Duodenal mucosa (tissue), 2 donors: Measurements from ENCODE around the gene DENND2D.

Source experiments
- H3K27ac ChIP-seq: one replicate; pipeline ENCODE4 v1.7.0; 2013; ENCODE audit warnings: low read depth, low read length
- H3K27me3 ChIP-seq, 2 donors: one replicate each; pipeline ENCODE4 v1.7.0; 2013; ENCODE audit warnings: low read length in 2 of 2, control low read depth in 1 of 2; ENCODE audit not compliant: insufficient read depth in 2 of 2, control insufficient read depth in 1 of 2
- H3K36me3 ChIP-seq, 2 donors: one replicate each; pipeline ENCODE4 v1.7.0; 2013; ENCODE audit warnings: low read length in 2 of 2, control low read depth in 1 of 2; ENCODE audit not compliant: insufficient read depth in 2 of 2, control insufficient read depth in 1 of 2
- H3K4me1 ChIP-seq, 2 donors: one replicate each; pipeline ENCODE4 v1.7.0; 2013; ENCODE audit warnings: low read length in 2 of 2, control low read depth in 1 of 2; ENCODE audit not compliant: insufficient read depth in 2 of 2, control insufficient read depth in 1 of 2
- H3K4me3 ChIP-seq, 2 donors: one replicate each; pipeline ENCODE4 v1.7.0; 2013; ENCODE audit warnings: low read length in 2 of 2, low read depth in 1 of 2
- H3K9ac ChIP-seq, 2 donors: one replicate each; pipeline ENCODE4 v1.7.0; 2013; ENCODE audit warnings: low read length in 2 of 2, low read depth in 1 of 2
- H3K9me3 ChIP-seq, 2 donors: one replicate each; pipeline ENCODE4 v1.7.0; 2013; ENCODE audit warnings: low read length in 2 of 2, control low read depth in 1 of 2; ENCODE audit not compliant: control insufficient read depth in 1 of 2

The DENND2D gene

DNA sequence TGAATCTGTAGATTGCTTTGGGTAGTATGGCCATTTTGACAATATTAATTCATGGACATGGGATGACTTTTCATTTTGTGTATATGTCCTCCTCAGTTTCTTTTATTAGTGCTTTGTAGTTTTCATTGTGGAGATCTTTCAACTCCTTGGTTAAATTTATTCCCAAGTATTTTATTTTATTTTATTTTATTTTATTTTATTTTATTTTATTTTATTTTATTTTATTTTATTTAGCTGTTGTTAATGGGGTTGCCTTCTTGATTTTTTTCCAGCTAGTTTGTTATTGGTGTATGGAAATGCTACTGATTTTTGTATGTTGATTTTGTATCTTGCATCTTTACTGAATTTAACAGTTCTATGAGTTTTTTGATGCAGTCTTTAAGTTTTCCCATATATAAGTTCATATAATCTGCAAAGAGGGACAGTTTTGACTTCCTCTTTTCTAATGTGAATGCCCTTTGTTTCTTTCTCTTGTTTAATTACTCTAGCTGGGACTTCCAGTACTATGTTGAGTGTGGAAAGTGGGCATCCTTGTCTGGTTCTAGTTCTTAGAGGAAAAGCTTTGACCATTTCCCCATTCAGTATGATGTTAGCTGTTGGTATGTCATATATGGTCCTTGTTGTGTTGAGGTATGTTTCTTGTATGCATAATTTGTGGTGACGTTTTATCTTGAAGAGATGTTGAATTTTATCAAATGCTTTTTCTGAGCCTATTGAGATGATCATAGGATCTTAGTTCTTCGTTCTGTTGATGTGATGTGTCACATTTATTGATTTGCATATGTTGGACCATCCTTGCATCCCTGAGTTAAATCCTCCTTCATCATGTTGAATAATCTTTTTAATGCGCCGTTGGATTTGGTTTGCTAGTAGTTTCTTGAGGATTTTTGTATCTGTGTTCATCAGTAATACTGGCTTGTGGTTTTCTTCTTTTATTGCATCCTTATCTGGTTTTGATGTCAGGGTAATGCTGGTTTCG lies 46.1 kb downstream of the DENND2D start:
- Histone ChIP-seq H3K4me1 (no peaks in the 10 kb centered on the region), H3K4me3 (no peak overlapping the region), H3K9ac (no peak overlapping the region), H3K36me3 (peaks cover 0 to 27% of the 10 kb centered on the region in 2 donors), H3K27ac (no peak overlapping the region), H3K27me3 (no peaks in the 10 kb centered on the region), H3K9me3 (no peaks in the 10 kb centered on the region)

- Histone ChIP-seq H3K4me3 (no peak overlapping the region), H3K36me3 (peaks cover 5 to 41% of the 10 kb centered on the region in 2 donors), H3K9ac (no peak overlapping the region), H3K9me3 (no peaks in the 10 kb centered on the region), H3K27ac (no peak overlapping the region), H3K27me3 (no peaks in the 10 kb centered on the region), H3K4me1 (peaks cover 0 to 1% of the 10 kb centered on the region in 2 donors)
Measured at GRCh38 chr1:111151838-111152237, 48.6 kb downstream of the DENND2D start.

- no peak overlapping the region for H3K27ac ChIP-seq
- H3K9ac ChIP-seq, result no peak overlapping the region
- no peaks in the 10 kb centered on the region for H3K27me3 ChIP-seq
- peaks cover 5 to 31% of the 10 kb centered on the region in 2 donors for H3K36me3 ChIP-seq
- no peak overlapping the region for H3K4me3 ChIP-seq
- H3K9me3 ChIP-seq, result no peaks in the 10 kb centered on the region
- H3K4me1 ChIP-seq, result peaks cover 0 to 20% of the 10 kb centered on the region in 2 donors
Measured at GRCh38 chr1:111148376-111148881, 52.0 kb downstream of the DENND2D start.

DNA sequence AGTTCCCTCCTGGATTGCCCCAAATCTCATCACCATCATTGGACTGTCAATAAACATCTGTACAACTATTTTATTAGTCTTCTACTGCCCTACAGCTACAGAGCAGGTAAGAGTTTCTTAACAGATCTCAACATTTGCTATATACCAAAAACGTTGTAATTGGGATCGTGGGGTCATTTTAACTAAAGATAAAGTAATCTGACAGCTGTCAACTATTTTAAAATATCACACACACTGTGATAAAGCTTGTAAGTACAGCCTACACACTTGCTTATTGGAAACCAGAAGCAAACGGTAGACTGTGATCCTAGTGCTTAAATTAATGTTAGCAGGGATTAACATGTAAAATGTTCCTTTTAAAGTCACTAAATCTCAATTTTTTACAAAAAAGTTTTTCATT lies 52.5 kb downstream of the DENND2D start:
- Histone ChIP-seq H3K4me1 (peaks cover 2 to 23% of the 10 kb centered on the region in 2 donors), H3K9me3 (no peaks in the 10 kb centered on the region), H3K36me3 (peaks cover 5 to 26% of the 10 kb centered on the region in 2 donors), H3K27ac (no peak overlapping the region), H3K27me3 (no peaks in the 10 kb centered on the region), H3K9ac (no peak overlapping the region), H3K4me3 (no peak overlapping the region)

DNA sequence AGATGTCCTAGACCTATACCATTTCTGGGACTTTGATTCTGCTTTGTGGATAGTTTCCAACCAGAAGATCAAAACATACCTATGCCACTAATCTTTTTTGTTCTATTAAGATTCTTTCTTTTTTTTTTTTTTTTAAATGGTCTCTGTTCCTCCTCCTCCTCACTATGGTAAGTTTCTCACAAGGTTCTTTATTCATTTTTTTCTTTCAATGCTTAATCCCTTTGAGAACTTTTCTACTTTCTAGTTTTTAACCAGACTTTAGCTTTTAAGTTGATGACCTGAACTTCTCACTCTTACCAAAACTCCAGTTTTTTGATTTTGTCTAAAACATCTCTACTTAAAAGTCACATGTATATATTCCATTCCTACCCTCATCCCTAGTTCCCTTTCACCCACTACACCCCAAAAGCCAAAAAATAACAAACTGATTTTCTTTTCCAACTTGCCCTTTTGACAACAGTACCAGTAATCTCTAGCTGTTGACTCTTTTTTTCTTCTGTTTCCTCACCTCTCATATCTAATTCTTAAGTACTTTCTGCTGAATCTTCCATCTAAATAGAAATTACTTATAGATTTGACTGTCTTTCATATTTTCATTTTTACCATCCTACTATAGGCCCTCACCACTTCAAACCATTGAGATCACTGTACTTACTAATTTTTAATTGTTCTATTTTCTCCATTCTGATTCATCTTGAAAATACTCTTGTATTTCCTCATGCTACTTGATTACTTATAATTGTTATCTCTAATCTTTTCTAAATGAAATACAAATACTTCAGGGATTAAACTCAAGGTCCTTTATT lies 54.3 kb downstream of the DENND2D start:
- no peak overlapping the region for H3K27ac ChIP-seq
- no peak overlapping the region for H3K9ac ChIP-seq
- peaks cover 19 to 36% of the 10 kb centered on the region in 2 donors for H3K4me1 ChIP-seq
- H3K9me3 ChIP-seq, result no peaks in the 10 kb centered on the region
- no peaks in the 10 kb centered on the region for H3K27me3 ChIP-seq
- no peak overlapping the region for H3K4me3 ChIP-seq
- peaks cover 5 to 17% of the 10 kb centered on the region in 2 donors for H3K36me3 ChIP-seq

- Histone ChIP-seq H3K9me3 (no peaks in the 10 kb centered on the region), H3K4me3 (no peak overlapping the region), H3K27me3 (no peaks in the 10 kb centered on the region), H3K9ac (no peak overlapping the region), H3K27ac (no peak overlapping the region), H3K4me1 (peaks cover 26 to 42% of the 10 kb centered on the region in 2 donors), H3K36me3 (peaks cover 5 to 15% of the 10 kb centered on the region in 2 donors)
Measured at GRCh38 chr1:111145542-111145941, 54.9 kb downstream of the DENND2D start.

GRCh38 chr1:111142356-111142975 lies 58.0 kb downstream of the DENND2D start:
- H3K27ac ChIP-seq, result no peak overlapping the region
- peaks cover 30 to 42% of the 10 kb centered on the region in 2 donors for H3K4me1 ChIP-seq

DNA sequence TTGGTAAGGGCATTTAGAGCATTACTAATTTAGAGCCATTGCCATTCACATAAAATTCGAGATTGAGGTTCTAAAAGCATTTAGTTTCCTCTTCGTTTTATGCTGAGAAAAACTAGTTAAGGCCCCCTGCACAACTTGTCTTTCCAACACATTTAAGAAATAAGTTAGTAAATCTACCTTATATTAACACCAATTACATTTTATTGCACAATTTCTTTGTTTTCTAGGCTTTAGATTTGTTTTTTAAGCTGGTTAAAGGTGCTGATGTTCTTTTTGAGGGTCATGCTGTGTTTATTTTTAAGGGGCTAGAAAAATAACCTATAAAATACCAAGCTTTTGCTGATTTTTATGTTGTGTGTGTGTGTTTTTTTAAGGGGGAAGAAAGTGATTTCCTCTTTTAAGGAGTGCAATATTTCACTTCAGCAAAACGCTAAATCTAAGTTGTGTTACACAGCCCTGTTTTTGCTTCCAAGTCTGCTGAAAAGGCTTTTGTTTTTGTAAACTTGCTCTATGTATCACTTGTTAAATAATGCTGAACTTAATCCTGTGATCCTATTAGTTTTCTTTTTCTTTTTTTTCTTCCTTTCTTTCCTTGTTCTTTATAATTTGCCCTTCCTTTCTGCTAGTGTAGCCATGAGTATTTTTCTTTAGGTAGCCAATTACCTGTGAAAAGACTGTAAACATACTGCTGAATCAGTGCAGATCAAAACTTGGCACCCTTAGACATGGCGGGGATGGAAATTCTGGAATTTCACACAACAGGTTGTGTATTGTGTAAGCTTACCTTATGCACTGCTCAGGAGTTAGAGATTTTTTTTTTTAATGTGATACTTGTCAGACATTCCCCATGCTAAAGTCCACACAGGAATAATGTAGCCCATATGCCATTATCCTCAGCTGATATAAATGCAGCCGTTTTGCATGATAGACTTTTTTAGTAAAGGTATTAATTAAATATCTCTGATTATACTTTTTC lies 58.9 kb downstream of the DENND2D start:
- peak overlapping the region; percentile 66 to 90 for H3K9ac ChIP-seq
- H3K9me3 ChIP-seq, result no peaks in the 10 kb centered on the region
- no peaks in the 10 kb centered on the region for H3K27me3 ChIP-seq
- peak overlapping the region; percentile 74 to 92 for H3K4me3 ChIP-seq
- no peak overlapping the region for H3K27ac ChIP-seq
- H3K4me1 ChIP-seq, result peaks cover 30 to 37% of the 10 kb centered on the region in 2 donors
- H3K36me3 ChIP-seq, result no peaks in the 10 kb centered on the region

More at GRCh38 chr1:111142356-111142975, 58.0 kb downstream of the DENND2D start:
- Histone ChIP-seq H3K9me3 (no peaks in the 10 kb centered on the region), H3K36me3 (no peaks in the 10 kb centered on the region), H3K4me3 (peak overlapping the region in 1 of 2 donors; percentile 6), H3K9ac (peak overlapping the region in 1 of 2 donors; percentile 66), H3K27me3 (no peaks in the 10 kb centered on the region)

DNA sequence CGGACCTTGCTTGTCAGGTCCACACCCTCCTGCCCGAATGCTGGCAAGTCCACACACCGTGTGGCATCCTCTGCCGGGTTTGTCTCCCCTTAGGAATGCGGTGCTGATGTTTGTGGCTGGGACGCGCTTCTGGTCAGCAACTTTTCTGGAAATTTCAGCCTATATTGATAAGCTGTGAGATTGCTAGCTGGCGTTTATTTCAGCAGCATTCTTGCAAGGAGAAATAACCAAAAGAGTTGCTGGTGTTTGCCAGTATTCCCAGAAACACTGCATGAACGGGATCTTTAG lies 59.8 kb downstream of the DENND2D start:
- peak overlapping the region; percentile 82 for H3K27ac ChIP-seq
- peak overlapping the region; percentile 74 to 92 for H3K4me3 ChIP-seq
- peak overlapping the region; percentile 66 to 90 for H3K9ac ChIP-seq
- H3K27me3 ChIP-seq, result no peaks in the 10 kb centered on the region
- peaks cover 2 to 6% of the 10 kb centered on the region in 2 donors for H3K36me3 ChIP-seq
- peaks cover 30% of the 10 kb centered on the region in 2 donors for H3K4me1 ChIP-seq
- no peaks in the 10 kb centered on the region for H3K9me3 ChIP-seq
